ENCODE data around the gene OR1J1.

OR1J1 gene, protein sequence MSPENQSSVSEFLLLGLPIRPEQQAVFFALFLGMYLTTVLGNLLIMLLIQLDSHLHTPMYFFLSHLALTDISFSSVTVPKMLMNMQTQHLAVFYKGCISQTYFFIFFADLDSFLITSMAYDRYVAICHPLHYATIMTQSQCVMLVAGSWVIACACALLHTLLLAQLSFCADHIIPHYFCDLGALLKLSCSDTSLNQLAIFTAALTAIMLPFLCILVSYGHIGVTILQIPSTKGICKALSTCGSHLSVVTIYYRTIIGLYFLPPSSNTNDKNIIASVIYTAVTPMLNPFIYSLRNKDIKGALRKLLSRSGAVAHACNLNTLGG

DNA sequence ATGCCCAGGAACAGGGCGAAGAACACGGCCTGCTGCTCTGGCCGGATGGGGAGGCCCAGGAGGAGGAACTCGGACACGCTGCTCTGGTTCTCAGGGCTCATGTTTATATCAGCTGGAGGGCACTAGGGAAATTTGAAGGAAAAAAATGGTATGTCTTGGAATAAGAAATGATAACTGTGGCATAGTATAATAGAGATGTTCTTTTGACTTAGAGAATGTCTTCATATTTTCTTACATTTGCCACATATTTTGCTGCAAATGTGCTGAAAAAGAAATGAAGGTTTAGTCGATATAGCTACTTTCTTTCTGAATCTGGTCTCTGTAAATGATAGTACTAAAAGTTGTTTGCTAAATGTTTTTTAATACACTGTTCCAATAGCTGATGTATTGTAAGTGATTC lies at the start of gene OR1J1:
Gene OR1J1 (minus strand): TSS at position 101 of the 400 bp plus-strand sequence. CDS start 0 bp downstream, at position 101.
- H3K9ac ChIP-seq (ENCODE audit: low read length): no peak within 1 kb of the TSS

DNA sequence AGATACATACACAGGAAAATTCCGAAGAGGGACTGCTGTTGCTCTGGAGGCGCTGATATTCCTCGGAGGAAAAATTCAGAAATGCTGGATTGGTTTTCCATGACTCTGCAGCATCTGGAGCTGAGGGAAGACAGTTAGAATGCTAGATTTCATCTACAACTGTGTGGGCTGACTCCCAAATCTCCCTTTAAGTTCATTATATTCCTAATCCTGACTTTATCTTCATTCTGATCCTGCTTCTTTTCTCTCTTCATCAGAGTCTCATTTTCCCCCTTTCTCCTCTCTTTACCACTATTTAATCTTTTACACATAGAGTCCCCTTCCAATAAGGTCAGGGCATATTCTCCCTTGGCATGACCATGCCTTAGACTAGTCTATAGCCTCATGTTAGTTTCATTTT lies 49.5 kb upstream of the OR1J1 start, which contains the start of gene OR1N1:
Gene OR1N1 (minus strand): TSS at position 101 of the 400 bp plus-strand sequence. CDS start 0 bp downstream, at position 101.
- Histone ChIP-seq H3K27me3 (ENCODE audit: control insufficient read depth, insufficient read depth, low read length) (no peaks in the 10 kb centered on the region), H3K36me3 (ENCODE audit: control insufficient read depth, insufficient read depth, low read length) (no peaks in the 10 kb centered on the region), H3K9ac (ENCODE audit: low read length) (no peak within 1 kb of the TSS), H3K9me3 (ENCODE audit: control insufficient read depth, low read length) (no peaks in the 10 kb centered on the region), H3K4me1 (ENCODE audit: control insufficient read depth, insufficient read depth, low read length) (no peaks in the 10 kb centered on the region), H3K4me3 (ENCODE audit: low read length) (no peak within 1 kb of the TSS)

More for the DNA sequence above, at the start of gene OR1J1:
- H3K9me3 ChIP-seq (ENCODE audit: control insufficient read depth, low read length): no peaks in the 10 kb centered on the region
- H3K4me3 ChIP-seq (ENCODE audit: low read length): no peak within 1 kb of the TSS
- H3K36me3 ChIP-seq (ENCODE audit: control insufficient read depth, insufficient read depth, low read length): no peaks in the 10 kb centered on the region
- H3K4me1 ChIP-seq (ENCODE audit: control insufficient read depth, insufficient read depth, low read length): no peaks in the 10 kb centered on the region
- no peaks in the 10 kb centered on the region for H3K27me3 ChIP-seq (ENCODE audit: control insufficient read depth, insufficient read depth, low read length)

DNA sequence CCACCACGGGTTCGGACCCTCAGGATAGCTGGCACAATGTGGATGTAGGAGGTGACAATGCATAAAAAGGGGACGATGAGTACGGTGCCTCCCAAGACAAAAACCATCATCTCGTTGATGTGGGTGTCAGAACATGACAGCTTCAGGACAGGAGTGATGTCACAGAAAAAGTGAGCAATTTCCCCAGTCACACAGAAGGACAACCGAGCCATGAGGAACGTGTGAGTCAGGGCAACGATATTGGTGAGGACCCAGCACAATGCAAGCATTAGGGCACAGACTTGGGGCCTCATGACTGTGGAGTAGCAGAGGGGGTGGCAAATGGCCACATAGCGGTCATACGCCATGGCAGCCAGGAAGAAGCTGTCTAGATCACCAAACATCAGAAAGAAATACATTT lies 48.9 kb upstream of the OR1J1 start:
- Histone ChIP-seq H3K4me3 (ENCODE audit: low read length) (no peak overlapping the region), H3K9me3 (ENCODE audit: control insufficient read depth, low read length) (no peaks in the 10 kb centered on the region), H3K27me3 (ENCODE audit: control insufficient read depth, insufficient read depth, low read length) (no peaks in the 10 kb centered on the region), H3K9ac (ENCODE audit: low read length) (no peak overlapping the region), H3K4me1 (ENCODE audit: control insufficient read depth, insufficient read depth, low read length) (no peaks in the 10 kb centered on the region), H3K36me3 (ENCODE audit: control insufficient read depth, insufficient read depth, low read length) (no peaks in the 10 kb centered on the region)

DNA sequence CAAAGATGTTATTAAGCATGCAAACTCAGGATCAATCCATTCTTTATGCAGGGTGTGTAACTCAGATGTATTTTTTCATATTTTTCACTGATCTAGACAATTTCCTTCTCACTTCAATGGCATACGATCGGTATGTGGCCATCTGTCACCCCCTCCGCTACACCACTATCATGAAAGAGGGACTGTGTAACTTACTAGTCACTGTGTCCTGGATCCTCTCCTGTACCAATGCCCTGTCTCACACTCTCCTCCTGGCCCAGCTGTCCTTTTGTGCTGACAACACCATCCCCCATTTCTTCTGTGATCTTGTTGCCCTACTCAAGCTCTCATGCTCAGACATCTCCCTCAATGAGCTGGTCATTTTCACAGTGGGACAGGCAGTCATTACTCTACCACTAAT lies 41.6 kb upstream of the OR1J1 start:
- no peak overlapping the region for H3K4me3 ChIP-seq (ENCODE audit: low read length)
- H3K36me3 ChIP-seq (ENCODE audit: control insufficient read depth, insufficient read depth, low read length): no peaks in the 10 kb centered on the region
- H3K4me1 ChIP-seq (ENCODE audit: control insufficient read depth, insufficient read depth, low read length): no peaks in the 10 kb centered on the region

DNA sequence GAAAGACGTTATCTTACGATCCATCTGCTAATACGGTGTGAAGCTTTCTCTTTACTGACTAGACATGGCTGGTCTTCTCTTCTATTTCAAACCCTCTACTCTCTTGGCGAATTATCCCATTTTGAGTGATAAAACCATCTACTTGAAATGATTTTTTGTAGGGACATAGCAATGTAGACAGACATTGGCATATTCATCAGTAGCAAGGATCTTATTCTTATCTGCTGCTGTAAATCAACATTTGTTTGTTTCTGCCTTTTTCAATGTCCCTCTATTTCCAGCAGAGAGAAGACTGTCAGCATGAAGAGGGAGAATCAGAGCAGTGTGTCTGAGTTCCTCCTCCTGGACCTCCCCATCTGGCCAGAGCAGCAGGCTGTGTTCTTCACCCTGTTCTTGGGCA lies 41.1 kb upstream of the OR1J1 start, which contains the start of gene OR1J4:
Gene OR1J4 (plus strand): TSS at position 301 of the 400 bp plus-strand sequence. CDS start 0 bp downstream, at position 301.
- no peaks in the 10 kb centered on the region for H3K4me1 ChIP-seq (ENCODE audit: control insufficient read depth, insufficient read depth, low read length)
- no peaks in the 10 kb centered on the region for H3K9me3 ChIP-seq (ENCODE audit: control insufficient read depth, low read length)
- no peaks in the 10 kb centered on the region for H3K36me3 ChIP-seq (ENCODE audit: control insufficient read depth, insufficient read depth, low read length)
- no peak within 1 kb of the TSS for H3K4me3 ChIP-seq (ENCODE audit: low read length)
- H3K9ac ChIP-seq (ENCODE audit: low read length): no peak within 1 kb of the TSS
- H3K27me3 ChIP-seq (ENCODE audit: control insufficient read depth, insufficient read depth, low read length): no peaks in the 10 kb centered on the region

More for the DNA sequence above, 41.6 kb upstream of the OR1J1 start:
- Histone ChIP-seq H3K9ac (ENCODE audit: low read length) (no peak overlapping the region), H3K27me3 (ENCODE audit: control insufficient read depth, insufficient read depth, low read length) (no peaks in the 10 kb centered on the region), H3K9me3 (ENCODE audit: control insufficient read depth, low read length) (no peaks in the 10 kb centered on the region)

DNA sequence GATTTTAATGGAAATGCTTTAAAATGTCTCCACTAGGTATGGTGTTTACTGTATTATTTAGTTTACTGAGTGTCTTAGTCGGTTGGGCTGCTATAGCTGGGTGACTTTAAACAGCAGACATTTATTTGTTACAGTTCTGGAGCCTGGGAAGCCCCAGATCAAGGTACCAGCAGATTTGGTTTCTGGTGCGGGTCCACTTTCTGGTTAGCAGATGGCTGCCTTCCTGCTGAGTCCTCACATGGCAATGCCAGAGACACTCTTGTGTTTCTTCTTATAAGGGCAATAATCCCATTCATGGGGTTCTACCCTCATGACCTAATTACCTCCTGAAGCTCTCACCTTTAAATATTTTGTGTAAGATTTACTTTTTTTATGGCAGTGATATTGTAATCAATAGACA lies 40.5 kb upstream of the OR1J1 start:
- Histone ChIP-seq H3K9me3 (ENCODE audit: control insufficient read depth, low read length) (no peaks in the 10 kb centered on the region), H3K4me3 (ENCODE audit: low read length) (no peak overlapping the region), H3K36me3 (ENCODE audit: control insufficient read depth, insufficient read depth, low read length) (no peaks in the 10 kb centered on the region), H3K9ac (ENCODE audit: low read length) (no peak overlapping the region), H3K4me1 (ENCODE audit: control insufficient read depth, insufficient read depth, low read length) (no peaks in the 10 kb centered on the region), H3K27me3 (ENCODE audit: control insufficient read depth, insufficient read depth, low read length) (no peaks in the 10 kb centered on the region)

DNA sequence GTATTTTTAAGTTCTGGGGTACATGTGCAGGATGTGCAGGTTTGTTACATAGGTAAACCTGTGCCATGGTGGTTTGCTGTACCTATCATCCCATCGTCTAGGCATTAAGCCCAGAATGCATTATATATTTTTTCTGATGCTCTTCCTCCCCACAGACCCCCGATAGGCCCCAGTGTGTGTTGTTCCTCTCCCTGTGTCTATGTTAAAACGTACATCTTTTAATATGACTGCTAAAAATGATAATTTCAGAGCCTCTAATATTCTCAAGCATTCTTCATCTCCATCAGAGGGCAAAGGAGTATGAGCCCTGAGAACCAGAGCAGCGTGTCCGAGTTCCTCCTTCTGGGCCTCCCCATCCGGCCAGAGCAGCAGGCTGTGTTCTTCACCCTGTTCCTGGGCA lies 32.8 kb upstream of the OR1J1 start, which contains the start of gene OR1J2:
Gene OR1J2 (plus strand): TSS at position 301 of the 400 bp plus-strand sequence. CDS start 0 bp downstream, at position 301.
- H3K9ac ChIP-seq (ENCODE audit: low read length): no peak within 1 kb of the TSS
- no peaks in the 10 kb centered on the region for H3K9me3 ChIP-seq (ENCODE audit: control insufficient read depth, low read length)
- H3K27me3 ChIP-seq (ENCODE audit: control insufficient read depth, insufficient read depth, low read length): no peaks in the 10 kb centered on the region
- H3K4me3 ChIP-seq (ENCODE audit: low read length): no peak within 1 kb of the TSS
- H3K4me1 ChIP-seq (ENCODE audit: control insufficient read depth, insufficient read depth, low read length): no peaks in the 10 kb centered on the region
- no peaks in the 10 kb centered on the region for H3K36me3 ChIP-seq (ENCODE audit: control insufficient read depth, insufficient read depth, low read length)

DNA sequence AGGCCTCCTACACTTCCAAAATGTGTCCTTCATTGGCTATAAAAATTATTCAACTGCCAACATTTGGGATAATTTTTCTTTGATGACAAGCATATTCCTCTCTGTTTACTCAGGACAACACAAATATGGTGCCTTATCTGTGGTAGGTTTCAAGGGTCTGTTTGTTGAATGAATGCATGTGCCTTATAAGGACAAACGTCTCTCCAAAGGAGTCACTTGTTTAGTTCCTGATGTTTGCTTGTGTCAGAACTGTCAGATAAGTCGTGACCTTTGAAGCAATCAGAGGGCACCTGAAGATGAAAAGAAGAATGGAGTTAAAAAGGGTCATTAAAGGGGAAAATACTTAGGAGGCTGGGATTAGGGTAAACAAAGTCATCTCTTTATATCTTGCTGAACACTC lies 29.2 kb upstream of the OR1J1 start:
- Histone ChIP-seq H3K4me1 (ENCODE audit: control insufficient read depth, insufficient read depth, low read length) (no peaks in the 10 kb centered on the region), H3K9ac (ENCODE audit: low read length) (no peak overlapping the region), H3K27me3 (ENCODE audit: control insufficient read depth, insufficient read depth, low read length) (no peaks in the 10 kb centered on the region), H3K36me3 (ENCODE audit: control insufficient read depth, insufficient read depth, low read length) (no peaks in the 10 kb centered on the region), H3K4me3 (ENCODE audit: low read length) (no peak overlapping the region), H3K9me3 (ENCODE audit: control insufficient read depth, low read length) (no peaks in the 10 kb centered on the region)

DNA sequence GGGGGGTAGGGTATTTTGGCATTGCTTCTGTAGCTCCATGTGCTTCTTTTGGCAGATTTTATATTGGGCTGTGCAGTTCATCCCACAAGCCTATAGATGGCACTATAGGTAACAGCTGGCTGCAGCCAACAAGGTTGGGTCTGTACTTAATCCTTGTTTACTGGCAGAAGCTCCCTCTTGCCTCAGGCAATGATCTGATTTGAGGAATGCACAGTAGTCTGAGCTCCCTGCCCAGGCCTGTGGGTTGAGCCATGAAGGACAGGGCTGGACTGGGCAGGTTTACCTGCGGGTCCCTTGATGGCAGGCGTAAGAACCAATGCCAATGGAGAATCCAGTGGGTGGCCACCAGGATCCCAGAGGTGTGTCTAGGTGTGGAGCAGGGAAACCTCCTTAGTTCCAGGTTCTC lies 21.2 kb upstream of the OR1J1 start:
- H3K27me3 ChIP-seq (ENCODE audit: control insufficient read depth, insufficient read depth, low read length): no peaks in the 10 kb centered on the region
- no peak overlapping the region for H3K4me3 ChIP-seq (ENCODE audit: low read length)
- H3K4me1 ChIP-seq (ENCODE audit: control insufficient read depth, insufficient read depth, low read length): no peaks in the 10 kb centered on the region
- H3K36me3 ChIP-seq (ENCODE audit: control insufficient read depth, insufficient read depth, low read length): no peaks in the 10 kb centered on the region
- H3K9me3 ChIP-seq (ENCODE audit: control insufficient read depth, low read length): no peaks in the 10 kb centered on the region
- no peak overlapping the region for H3K9ac ChIP-seq (ENCODE audit: low read length)

DNA sequence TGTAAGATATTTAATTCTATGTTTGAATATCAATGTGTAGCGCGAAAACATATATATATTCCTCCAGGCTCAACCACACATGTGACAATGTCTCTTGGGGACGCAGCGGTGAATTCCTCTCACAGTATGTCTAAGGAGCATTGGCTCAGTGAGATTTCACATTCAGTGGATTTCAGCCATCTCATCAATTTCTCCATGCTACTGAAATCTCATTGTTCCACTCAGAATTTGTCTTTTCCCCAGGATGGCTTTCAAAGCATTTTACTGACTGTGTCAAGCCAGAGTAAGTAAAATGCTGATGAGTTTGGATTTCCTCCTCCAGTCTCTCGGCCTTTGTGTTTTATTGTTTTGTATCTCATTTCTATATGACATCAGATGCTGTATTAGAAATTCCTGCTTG lies 1.3 kb upstream of the OR1J1 start:
- Histone ChIP-seq H3K9ac (ENCODE audit: low read length) (no peak overlapping the region), H3K4me3 (ENCODE audit: low read length) (no peak overlapping the region), H3K9me3 (ENCODE audit: control insufficient read depth, low read length) (no peaks in the 10 kb centered on the region), H3K4me1 (ENCODE audit: control insufficient read depth, insufficient read depth, low read length) (no peaks in the 10 kb centered on the region), H3K36me3 (ENCODE audit: control insufficient read depth, insufficient read depth, low read length) (no peaks in the 10 kb centered on the region), H3K27me3 (ENCODE audit: control insufficient read depth, insufficient read depth, low read length) (no peaks in the 10 kb centered on the region)

DNA sequence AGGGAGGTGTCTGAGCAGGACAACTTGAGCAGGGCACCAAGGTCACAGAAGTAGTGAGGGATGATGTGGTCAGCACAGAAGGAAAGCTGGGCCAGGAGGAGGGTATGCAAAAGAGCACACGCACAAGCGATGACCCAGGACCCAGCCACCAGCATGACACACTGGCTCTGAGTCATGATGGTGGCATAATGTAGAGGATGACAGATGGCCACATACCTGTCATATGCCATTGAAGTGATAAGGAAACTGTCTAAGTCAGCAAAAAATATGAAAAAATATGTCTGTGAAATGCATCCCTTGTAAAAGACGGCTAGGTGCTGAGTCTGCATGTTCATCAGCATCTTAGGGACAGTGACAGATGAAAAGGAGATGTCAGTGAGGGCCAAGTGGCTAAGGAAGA lies 380 bp downstream of the OR1J1 start:
- no peaks in the 10 kb centered on the region for H3K27me3 ChIP-seq (ENCODE audit: control insufficient read depth, insufficient read depth, low read length)
- no peaks in the 10 kb centered on the region for H3K36me3 ChIP-seq (ENCODE audit: control insufficient read depth, insufficient read depth, low read length)
- no peaks in the 10 kb centered on the region for H3K9me3 ChIP-seq (ENCODE audit: control insufficient read depth, low read length)
- H3K4me1 ChIP-seq (ENCODE audit: control insufficient read depth, insufficient read depth, low read length): no peaks in the 10 kb centered on the region
- H3K9ac ChIP-seq (ENCODE audit: low read length): no peak overlapping the region
- H3K4me3 ChIP-seq (ENCODE audit: low read length): no peak overlapping the region

DNA sequence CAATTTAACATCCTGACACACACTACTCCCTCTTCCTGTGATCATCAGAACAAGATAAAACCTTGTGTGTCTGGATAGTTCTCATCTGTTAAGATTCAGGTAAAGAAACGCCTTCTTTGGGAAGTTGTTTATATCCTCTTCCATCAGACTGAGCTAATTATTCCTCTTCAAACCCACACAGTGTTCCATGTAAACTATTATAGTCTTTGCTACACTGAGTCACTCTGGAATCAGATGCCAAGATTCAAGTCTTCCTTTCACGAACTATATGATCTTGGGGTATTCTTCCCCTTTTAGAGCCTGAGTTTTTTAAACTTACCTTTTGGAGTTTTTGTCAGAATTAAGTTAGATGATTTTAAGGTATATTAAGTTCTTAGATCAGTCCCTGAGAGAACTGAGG lies 2.0 kb downstream of the OR1J1 start:
- H3K27me3 ChIP-seq (ENCODE audit: control insufficient read depth, insufficient read depth, low read length): no peaks in the 10 kb centered on the region
- H3K9me3 ChIP-seq (ENCODE audit: control insufficient read depth, low read length): no peaks in the 10 kb centered on the region
- no peaks in the 10 kb centered on the region for H3K36me3 ChIP-seq (ENCODE audit: control insufficient read depth, insufficient read depth, low read length)
- no peak overlapping the region for H3K4me3 ChIP-seq (ENCODE audit: low read length)
- H3K9ac ChIP-seq (ENCODE audit: low read length): no peak overlapping the region
- no peaks in the 10 kb centered on the region for H3K4me1 ChIP-seq (ENCODE audit: control insufficient read depth, insufficient read depth, low read length)
